Measurements from ENCODE around the gene NHLRC4.

The NHLRC4 gene

DNA sequence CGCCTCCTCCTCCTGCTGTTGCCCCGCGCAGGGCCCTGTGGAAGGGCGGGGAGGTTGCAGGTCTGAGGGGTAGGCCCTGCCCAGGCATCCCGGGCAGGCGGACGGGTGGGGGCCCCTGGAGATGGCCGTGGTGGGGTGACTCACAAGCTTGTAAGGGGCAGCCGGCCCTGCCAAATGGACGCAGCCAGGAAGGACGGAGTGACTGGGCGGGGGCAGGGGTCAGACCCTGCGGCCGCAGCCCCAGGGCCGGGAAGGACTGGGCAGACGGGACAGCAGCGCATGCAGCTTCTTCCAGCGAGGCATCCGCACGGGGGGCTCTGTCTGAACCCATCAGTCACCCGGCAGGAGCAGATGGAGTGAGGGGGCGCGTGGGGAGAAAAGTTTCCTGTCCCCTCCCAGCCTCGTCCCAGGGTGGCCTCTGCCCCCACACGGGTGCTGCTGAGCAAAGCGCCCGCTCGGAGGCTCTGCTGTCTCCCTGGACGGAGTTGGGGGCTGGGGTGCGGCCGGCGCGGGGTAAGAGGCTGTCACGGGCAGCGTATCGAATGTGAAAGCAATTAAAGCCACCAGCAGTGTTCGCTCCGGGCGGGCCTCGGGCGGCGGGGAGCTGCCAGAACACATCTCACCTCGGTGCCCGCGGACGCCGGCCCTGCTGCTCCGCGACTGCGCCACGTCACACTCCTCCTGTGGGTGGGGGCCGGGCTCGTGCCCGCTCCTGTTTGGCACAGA, 12.0 kb upstream of the NHLRC4 start:
- no peak overlapping the region for H3K4me3 ChIP-seq
- H3K9ac ChIP-seq (ENCODE audit: insufficient read length): no peak overlapping the region
- no peaks in the 10 kb centered on the region; the same call in 1 of the 2 replicates for H3K36me3 ChIP-seq (ENCODE audit: insufficient read depth, low read length)
- DNase-seq (ENCODE audit: low read depth, low spot score): no peak
- no peak overlapping the region for H3K27ac ChIP-seq
- no peaks in the 10 kb centered on the region for H3K9me3 ChIP-seq (ENCODE audit: low read depth, low read length)
- TF ChIP-seq EZH2 (IDR thresholded peaks at IDR 0.05) (no peak), POLR2AphosphoS5 (IDR thresholded peaks at IDR 0.05; ENCODE audit: borderline replicate concordance, low read depth, low read length) (no peak), FOXP2 (optimal IDR thresholded peaks at IDR 0.05; ENCODE audit: control extremely low read depth, extremely low read length, insufficient read depth) (no peak)

GRCh38 chr16:555528-556473, 11.0 kb upstream of the NHLRC4 start:
- no peaks in the 10 kb centered on the region for H3K9me3 ChIP-seq (ENCODE audit: low read depth, low read length)
- no peak overlapping the region for H3K27ac ChIP-seq
- DNase-seq (ENCODE audit: low read depth, low spot score): no peak
- TF ChIP-seq POLR2AphosphoS5 (IDR thresholded peaks at IDR 0.05; ENCODE audit: borderline replicate concordance, low read depth, low read length): no peak
- TF ChIP-seq FOXP2 (optimal IDR thresholded peaks at IDR 0.05; ENCODE audit: control extremely low read depth, extremely low read length, insufficient read depth): no peak
- TF ChIP-seq EZH2 (IDR thresholded peaks at IDR 0.05): no peak
- no peak overlapping the region for H3K4me3 ChIP-seq
- H3K9ac ChIP-seq (ENCODE audit: insufficient read length): no peak overlapping the region
- H3K36me3 ChIP-seq (ENCODE audit: insufficient read depth, low read length): no peaks in the 10 kb centered on the region; the same call in 1 of the 2 replicates

DNA sequence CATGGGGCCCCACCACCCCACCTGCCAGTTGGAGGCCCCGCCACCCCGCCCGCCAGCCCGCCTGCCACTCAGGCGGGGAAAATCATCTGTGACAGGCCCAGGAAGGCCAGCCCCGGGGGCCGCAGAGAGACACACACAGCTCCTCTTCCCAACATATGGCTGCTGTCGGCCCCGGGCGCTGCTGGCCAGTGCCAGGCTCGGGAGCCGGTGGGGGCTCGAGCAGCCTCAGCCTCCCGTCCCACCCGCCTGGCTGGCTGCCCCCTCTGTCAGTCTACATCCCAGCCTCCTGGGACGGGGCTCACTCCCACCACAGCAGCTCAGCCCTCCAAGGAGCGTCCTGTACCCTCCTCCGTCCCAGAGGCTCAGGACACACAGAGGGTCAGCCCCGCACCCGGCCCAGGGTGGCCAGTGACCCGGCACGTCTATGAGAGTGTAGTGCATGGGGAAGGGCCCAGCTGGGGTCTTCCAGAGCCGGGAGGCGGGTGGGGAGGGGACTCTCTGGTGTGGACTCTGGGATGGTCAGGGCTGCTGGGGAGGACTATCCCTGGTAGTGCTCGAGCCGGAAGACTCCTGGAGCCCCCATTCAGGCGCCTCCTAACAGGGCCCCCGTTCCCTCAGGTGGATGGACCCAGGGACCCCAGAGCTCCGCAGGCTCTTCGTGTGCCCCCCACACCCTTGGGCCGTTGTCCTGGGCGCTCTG, 10.2 kb upstream of the NHLRC4 start:
- no peak for TF ChIP-seq EZH2 (IDR thresholded peaks at IDR 0.05)
- no peak for TF ChIP-seq FOXP2 (optimal IDR thresholded peaks at IDR 0.05; ENCODE audit: control extremely low read depth, extremely low read length, insufficient read depth)
- no peak for TF ChIP-seq POLR2AphosphoS5 (IDR thresholded peaks at IDR 0.05; ENCODE audit: borderline replicate concordance, low read depth, low read length)
- no peak for DNase-seq (ENCODE audit: low read depth, low spot score)
- no peak overlapping the region for H3K27ac ChIP-seq

GRCh38 chr16:557463-558297, 9.1 kb upstream of the NHLRC4 start:
- no peak for DNase-seq (ENCODE audit: low read depth, low spot score)
- Histone ChIP-seq H3K9me3 (ENCODE audit: low read depth, low read length) (no peaks in the 10 kb centered on the region), H3K9ac (ENCODE audit: insufficient read length) (no peak overlapping the region), H3K36me3 (ENCODE audit: insufficient read depth, low read length) (no peaks in the 10 kb centered on the region), H3K4me3 (no peak overlapping the region), H3K27ac (no peak overlapping the region)
- TF ChIP-seq FOXP2 (optimal IDR thresholded peaks at IDR 0.05; ENCODE audit: control extremely low read depth, extremely low read length, insufficient read depth) (no peak), EZH2 (IDR thresholded peaks at IDR 0.05) (no peak), POLR2AphosphoS5 (IDR thresholded peaks at IDR 0.05; ENCODE audit: borderline replicate concordance, low read depth, low read length) (no peak)

More for the DNA sequence above, 10.2 kb upstream of the NHLRC4 start:
- Histone ChIP-seq H3K4me3 (no peak overlapping the region), H3K9ac (ENCODE audit: insufficient read length) (no peak overlapping the region), H3K36me3 (ENCODE audit: insufficient read depth, low read length) (no peaks in the 10 kb centered on the region; the same call in 1 of the 2 replicates), H3K9me3 (ENCODE audit: low read depth, low read length) (no peaks in the 10 kb centered on the region)

DNA sequence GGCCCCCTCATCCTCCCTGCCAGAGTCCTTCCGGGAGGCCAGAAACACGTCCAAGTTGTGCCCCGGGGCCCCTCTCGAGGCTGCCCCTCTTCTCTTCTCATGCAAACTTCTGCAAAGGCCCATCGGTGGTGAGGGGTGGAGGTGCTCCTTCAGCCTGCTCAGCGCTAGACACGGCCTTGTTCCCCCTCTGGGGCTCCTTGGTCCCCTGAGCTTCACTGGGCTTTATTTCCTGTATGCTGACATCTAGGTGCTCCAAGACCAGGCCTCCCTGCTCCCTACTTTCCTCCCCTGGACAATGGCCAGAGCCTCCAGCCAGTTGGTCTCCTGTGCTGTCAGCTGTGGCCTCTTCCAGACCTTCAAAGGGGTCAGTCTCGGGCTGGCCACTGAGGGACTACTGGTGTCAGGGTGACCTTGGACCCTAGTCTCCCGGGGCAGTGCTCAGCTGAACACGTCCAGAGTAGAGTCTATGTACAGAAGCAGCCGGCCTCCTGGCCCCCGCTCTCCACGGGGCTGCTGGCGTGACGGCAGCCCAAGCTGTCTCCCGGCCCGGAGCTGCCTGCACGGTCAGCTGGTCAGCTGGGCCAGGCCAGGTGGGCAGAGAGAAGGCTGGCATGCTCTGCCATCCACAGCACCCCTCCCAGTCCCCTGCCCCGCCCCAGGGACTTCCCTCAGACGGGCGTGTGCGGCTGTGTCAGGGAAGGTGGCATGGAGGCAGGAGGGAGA, 8.3 kb upstream of the NHLRC4 start:
- no peak overlapping the region for H3K4me3 ChIP-seq
- H3K9ac ChIP-seq (ENCODE audit: insufficient read length): no peak overlapping the region
- no peaks in the 10 kb centered on the region for H3K36me3 ChIP-seq (ENCODE audit: insufficient read depth, low read length)
- TF ChIP-seq FOXP2 (optimal IDR thresholded peaks at IDR 0.05; ENCODE audit: control extremely low read depth, extremely low read length, insufficient read depth) (no peak), EZH2 (IDR thresholded peaks at IDR 0.05) (no peak), POLR2AphosphoS5 (IDR thresholded peaks at IDR 0.05; ENCODE audit: borderline replicate concordance, low read depth, low read length) (no peak)
- H3K9me3 ChIP-seq (ENCODE audit: low read depth, low read length): no peaks in the 10 kb centered on the region
- no peak for DNase-seq (ENCODE audit: low read depth, low spot score)
- no peak overlapping the region for H3K27ac ChIP-seq

DNA sequence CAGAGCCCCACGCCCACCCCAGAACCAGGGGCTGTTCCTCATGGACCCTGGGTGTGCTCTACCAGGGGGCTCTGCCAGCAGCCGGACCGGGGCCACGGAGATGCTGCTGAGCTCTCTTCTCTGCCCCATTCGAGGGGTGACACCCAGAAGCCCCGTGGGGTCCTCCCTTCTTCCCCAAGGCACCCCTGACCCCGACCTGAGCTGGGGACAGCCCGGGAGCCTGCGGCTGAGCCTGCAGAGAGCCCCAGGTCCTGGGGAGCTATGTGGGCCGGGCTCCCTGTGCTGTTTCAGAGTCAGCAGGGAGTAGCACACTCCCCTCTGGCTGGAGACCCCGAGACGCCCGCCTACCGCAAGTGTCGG, 7.8 kb upstream of the NHLRC4 start:
- Histone ChIP-seq H3K36me3 (ENCODE audit: insufficient read depth, low read length) (no peaks in the 10 kb centered on the region), H3K4me3 (no peak overlapping the region), H3K9me3 (ENCODE audit: low read depth, low read length) (no peaks in the 10 kb centered on the region), H3K27ac (no peak overlapping the region), H3K9ac (ENCODE audit: insufficient read length) (no peak overlapping the region)
- DNase-seq (ENCODE audit: low read depth, low spot score): no peak
- no peak for TF ChIP-seq EZH2 (IDR thresholded peaks at IDR 0.05)
- no peak for TF ChIP-seq FOXP2 (optimal IDR thresholded peaks at IDR 0.05; ENCODE audit: control extremely low read depth, extremely low read length, insufficient read depth)
- TF ChIP-seq POLR2AphosphoS5 (IDR thresholded peaks at IDR 0.05; ENCODE audit: borderline replicate concordance, low read depth, low read length): no peak

Measured in SK-N-MC (cell line).